Measurements from ENCODE around the gene FITM2. TPM values are rescaled to one million over a fixed set of nuclear protein-coding genes. Genes with fewer than 3 reads are reported as not detected.
"Not testable (repeated sequence)": the region's sequence is repeated elsewhere in the genome, so short reads cannot be mapped to it uniquely, and the experiment has no call there.

The FITM2 gene
- total RNA-seq, 4 donors from 2014 or later, result 1.2 to 9.8 (median 6.7) TPM

GRCh38 chr20:44349349-44349748, 38.3 kb upstream of the FITM2 start:
- no peak overlapping the region for H3K27ac ChIP-seq
- TF ChIP-seq POLR2A (IDR thresholded peaks at IDR 0.05) (no peak), CTCF (IDR thresholded peaks at IDR 0.05) (no peak)
- H3K9me3 ChIP-seq, result no peaks in the 10 kb centered on the region
- no peaks in the 10 kb centered on the region for H3K27me3 ChIP-seq
- intact Hi-C loops (cut with DNase I; ENCODE audit: low total_unique reads), result no loop called here
- no peaks in the 10 kb centered on the region for H3K36me3 ChIP-seq
- no peaks in the 10 kb centered on the region for H3K4me1 ChIP-seq
- no peak overlapping the region for H3K4me3 ChIP-seq
- DNase-seq, result no peak

- Histone ChIP-seq H3K27me3 (no peaks in the 10 kb centered on the region), H3K4me1 (no peaks in the 10 kb centered on the region), H3K36me3 (no peaks in the 10 kb centered on the region), H3K27ac (no peak overlapping the region), H3K4me3 (no peak overlapping the region), H3K9me3 (no peaks in the 10 kb centered on the region)
- intact Hi-C loops (cut with DNase I; ENCODE audit: low total_unique reads), result no loop called here
- no peak for DNase-seq
- TF ChIP-seq CTCF (IDR thresholded peaks at IDR 0.05) (no peak), POLR2A (IDR thresholded peaks at IDR 0.05) (no peak)
Measured at GRCh38 chr20:44348168-44348659, 37.2 kb upstream of the FITM2 start.

- H3K4me3 ChIP-seq; intact Hi-C loops (cut with DNase I; ENCODE audit: low total_unique reads); H3K9me3 ChIP-seq; H3K4me1 ChIP-seq; H3K27ac ChIP-seq; DNase-seq; H3K27me3 ChIP-seq; H3K36me3 ChIP-seq: not testable (repeated sequence)
Measured at GRCh38 chr20:44345941-44346340, 34.9 kb upstream of the FITM2 start.

GRCh38 chr20:44345147-44345546, 34.1 kb upstream of the FITM2 start:
- Histone ChIP-seq H3K27me3 (no peaks in the 10 kb centered on the region), H3K27ac (no peak overlapping the region), H3K36me3 (no peaks in the 10 kb centered on the region), H3K9me3 (no peaks in the 10 kb centered on the region), H3K4me3 (no peak overlapping the region), H3K4me1 (no peaks in the 10 kb centered on the region)
- TF ChIP-seq POLR2A (IDR thresholded peaks at IDR 0.05), result no peak
- no peak for TF ChIP-seq CTCF (IDR thresholded peaks at IDR 0.05)
- intact Hi-C loops (cut with DNase I; ENCODE audit: low total_unique reads), result no loop called here
- DNase-seq, result no peak

- no peaks in the 10 kb centered on the region for H3K36me3 ChIP-seq
- TF ChIP-seq CTCF (IDR thresholded peaks at IDR 0.05), result no peak
- no peak for TF ChIP-seq POLR2A (IDR thresholded peaks at IDR 0.05)
- no peaks in the 10 kb centered on the region for H3K9me3 ChIP-seq
- no peaks in the 10 kb centered on the region for H3K4me1 ChIP-seq
- no peak for DNase-seq
- no peak overlapping the region for H3K27ac ChIP-seq
- no peaks in the 10 kb centered on the region for H3K27me3 ChIP-seq
- H3K4me3 ChIP-seq, result no peak overlapping the region
- intact Hi-C loops (cut with DNase I; ENCODE audit: low total_unique reads), result no loop called here
Measured at GRCh38 chr20:44344723-44345122, 33.7 kb upstream of the FITM2 start.

GRCh38 chr20:44343162-44343675, 32.2 kb upstream of the FITM2 start:
- intact Hi-C loops (cut with DNase I; ENCODE audit: low total_unique reads), result no loop called here
- H3K4me3 ChIP-seq, result no peak overlapping the region
- H3K27me3 ChIP-seq, result no peaks in the 10 kb centered on the region
- H3K27ac ChIP-seq, result no peak overlapping the region
- no peak for DNase-seq
- no peaks in the 10 kb centered on the region for H3K9me3 ChIP-seq
- no peaks in the 10 kb centered on the region for H3K4me1 ChIP-seq
- TF ChIP-seq POLR2A (IDR thresholded peaks at IDR 0.05) (no peak), CTCF (IDR thresholded peaks at IDR 0.05) (no peak)
- no peaks in the 10 kb centered on the region for H3K36me3 ChIP-seq

Data from uterus (tissue), 4 donors.